GM20431 (cell line): Measurements from ENCODE around the gene RNU6-8.

Experiments
- in situ Hi-C: fragments of 300-500 bp; cut with MseI, MboI; formaldehyde crosslinking; loops from one replicate; pipeline ENCODE4 v1.15.0; 2020; ENCODE audit warnings: low sequenced_read_pairs; ENCODE audit not compliant: unreplicated experiment

RNU6-8 gene

DNA sequence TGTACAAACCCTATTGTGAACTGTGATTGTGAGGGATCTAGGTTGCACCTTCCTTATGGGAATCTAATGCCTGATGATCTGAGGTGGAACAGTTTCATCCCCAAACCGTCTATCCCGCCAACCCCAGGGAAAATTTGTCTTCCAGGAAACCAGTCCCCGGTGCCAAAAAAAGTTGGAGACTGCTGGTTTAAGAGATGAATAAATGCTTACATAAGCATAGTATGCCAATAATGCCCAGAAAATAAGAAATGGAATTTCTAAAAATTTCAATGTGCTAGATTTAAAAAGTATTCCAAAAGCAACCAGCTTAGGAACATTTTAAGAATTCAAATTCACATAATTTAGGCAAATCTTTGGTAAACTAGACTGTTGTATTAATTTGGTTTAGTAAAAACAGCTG, 5.4 kb upstream of the RNU6-8 start:
- in situ Hi-C loops = no loop called here

DNA sequence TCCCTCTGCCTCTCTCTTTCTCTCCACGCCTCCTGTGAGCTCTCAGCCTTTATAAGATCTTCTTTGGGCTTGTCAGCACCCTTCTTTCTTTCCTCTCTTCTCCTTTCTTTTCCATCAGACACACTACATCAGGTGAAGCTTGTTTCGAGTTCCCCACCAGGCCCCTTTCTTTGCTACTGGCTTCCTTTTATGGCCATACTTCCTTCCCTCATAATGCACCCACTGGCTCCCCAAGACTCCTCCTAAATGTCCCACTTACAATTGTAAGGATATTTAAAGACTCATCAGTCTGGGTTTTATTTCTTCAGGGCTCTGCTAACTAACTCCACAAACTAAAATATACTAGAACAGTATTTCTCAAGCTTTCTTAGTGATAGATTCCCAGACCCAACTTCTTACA, 3.5 kb upstream of the RNU6-8 start:
- in situ Hi-C loops = no loop called here

DNA sequence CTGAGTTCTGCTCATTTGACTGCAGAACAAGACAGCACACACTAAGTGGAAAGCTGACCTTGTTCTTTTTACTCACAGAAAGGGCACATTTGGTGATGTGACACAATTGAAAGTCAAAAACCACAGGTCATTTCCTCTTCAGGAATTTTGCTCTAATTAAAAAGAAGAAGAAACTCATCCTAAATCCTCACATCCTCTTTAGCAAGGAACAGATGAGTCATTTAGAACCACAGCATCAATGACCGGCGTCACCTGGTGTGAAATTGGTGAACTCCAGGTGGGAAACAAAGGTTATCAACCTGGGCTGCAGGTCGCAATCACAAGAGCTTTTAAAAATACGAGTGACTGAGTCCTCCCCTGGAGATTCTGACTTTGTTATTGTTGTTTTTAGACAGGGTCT, 2.9 kb upstream of the RNU6-8 start:
- in situ Hi-C loops = no loop called here

DNA sequence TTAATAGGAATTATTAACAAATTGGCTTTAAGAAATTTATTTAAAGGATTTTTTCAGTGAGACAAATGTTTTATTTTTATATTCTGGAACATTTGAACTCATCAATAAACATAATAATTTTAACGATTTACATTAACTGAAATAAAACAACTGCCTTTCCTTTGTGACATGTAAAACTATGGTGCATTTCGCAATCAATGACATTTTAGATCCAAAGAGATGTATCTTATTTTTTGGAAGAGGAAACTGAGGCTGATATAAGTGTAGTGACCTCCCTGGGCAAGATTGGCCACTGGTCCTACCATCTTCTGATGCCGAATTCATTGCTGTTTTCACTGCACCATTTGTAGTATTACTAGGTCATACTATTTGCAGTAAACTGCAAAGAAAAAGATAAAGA, 2.5 kb upstream of the RNU6-8 start:
- in situ Hi-C loops = no loop called here

DNA sequence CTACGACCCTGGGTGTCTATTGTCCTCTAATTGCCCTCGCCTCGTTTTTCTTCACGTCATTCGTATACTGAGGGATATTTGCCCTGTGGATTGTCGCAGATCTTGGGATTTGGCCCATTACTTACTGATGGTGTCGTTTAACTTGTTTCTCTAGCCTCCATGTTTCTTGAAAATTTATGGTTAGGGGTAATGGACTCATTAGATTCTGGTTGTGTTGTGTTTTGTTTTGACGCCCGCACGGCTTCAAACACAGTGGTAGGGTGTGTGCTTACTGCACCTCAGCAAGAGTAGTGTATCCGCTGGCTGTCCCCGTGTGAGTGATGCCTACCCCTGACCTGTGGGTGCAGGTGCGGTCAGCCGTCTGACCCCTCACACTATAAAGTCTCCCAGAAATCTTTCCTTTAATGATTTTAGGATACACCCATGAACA, 874 bp upstream of the RNU6-8 start:
- in situ Hi-C loops = no loop called here

DNA sequence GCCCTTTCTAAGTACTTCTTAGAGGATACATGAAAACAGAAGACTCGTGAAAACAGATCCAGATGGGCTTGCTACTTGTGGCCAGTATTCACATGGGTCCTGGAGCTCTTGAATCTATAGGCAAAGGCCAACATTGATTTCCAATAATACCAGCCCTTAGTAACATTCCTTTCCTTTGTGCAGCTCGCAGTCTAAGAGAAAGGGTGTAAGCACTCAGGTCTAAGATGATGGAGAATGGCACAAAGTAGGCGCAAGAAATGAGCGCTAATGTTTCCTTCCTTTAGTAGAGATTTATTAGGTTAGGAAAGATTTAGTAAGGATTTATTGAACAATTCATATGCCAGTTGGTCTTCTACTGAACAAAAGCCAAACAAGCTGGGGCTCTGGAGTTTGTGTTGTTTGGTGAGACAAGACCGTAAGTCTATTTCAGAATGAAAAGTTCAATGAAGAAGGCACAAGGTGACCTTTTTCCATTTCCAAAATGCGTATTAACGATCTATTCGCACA, 525 bp downstream of the RNU6-8 start:
- in situ Hi-C loops = no loop called here

DNA sequence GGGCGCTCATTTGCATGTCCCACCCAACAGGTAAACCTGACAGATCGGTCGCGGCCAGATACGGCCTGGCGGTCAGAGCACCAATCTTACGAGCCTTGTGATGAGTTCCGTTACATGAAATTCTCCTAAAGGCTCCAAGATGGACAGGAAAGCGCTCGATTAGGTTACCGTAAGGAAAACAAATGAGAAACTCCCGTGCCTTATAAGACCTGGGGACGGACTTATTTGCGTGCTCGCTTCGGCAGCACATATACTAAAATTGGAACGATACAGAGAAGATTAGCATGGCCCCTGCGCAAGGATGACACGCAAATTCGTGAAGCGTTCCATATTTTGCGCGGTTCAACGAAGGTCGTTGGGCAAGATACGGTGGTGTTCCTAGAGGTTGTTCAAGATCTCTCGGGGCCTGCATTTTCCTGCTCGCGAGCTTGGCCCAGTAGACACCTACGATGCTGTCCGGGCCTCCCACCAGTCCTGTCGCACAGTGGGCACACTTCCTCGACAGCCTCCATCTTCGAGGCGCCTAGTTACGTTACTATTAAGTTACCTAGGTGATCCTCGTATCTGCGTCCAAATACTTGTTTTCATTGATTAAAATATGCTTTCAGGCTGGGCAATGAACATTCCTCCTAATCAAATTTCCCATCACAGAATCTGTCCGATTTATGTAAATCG, 1.1 kb downstream of the RNU6-8 start, which contains the start of gene RNU6-7:
Gene RNU6-7 (plus strand): TSS at position 230 of the 675 bp plus-strand sequence.
- in situ Hi-C loops = no loop called here

DNA sequence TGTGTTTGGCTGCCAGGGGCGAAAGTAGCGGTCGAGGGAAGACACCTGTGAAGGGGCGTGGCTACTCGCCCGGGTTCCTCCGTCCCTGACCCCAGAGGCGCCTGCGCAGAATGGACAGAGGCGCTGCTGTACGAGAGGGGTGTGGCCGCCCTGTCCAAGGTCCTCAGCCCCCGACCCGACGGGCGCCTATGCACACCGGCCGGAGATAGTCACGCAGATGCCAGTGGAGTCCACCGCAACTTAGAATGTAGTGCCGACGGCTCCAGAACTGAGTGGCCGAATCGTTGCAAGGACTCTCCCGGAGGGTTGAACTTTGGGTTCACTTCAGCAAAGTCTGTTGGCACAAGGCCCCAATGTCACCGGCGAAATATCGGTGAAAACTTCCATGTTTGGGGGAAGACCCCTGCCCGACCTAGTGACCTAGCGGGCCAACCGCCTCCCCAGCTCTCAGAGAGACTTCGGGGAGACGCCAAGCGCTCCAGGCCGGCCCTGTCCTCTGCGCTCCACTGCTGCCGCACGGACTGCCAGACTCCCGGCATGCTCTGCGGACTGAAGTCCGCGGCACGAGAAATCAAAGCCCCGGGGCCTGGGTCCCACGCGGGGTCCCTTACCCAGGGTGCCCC, 1.8 kb downstream of the RNU6-8 start:
- in situ Hi-C loops = no loop called here

DNA sequence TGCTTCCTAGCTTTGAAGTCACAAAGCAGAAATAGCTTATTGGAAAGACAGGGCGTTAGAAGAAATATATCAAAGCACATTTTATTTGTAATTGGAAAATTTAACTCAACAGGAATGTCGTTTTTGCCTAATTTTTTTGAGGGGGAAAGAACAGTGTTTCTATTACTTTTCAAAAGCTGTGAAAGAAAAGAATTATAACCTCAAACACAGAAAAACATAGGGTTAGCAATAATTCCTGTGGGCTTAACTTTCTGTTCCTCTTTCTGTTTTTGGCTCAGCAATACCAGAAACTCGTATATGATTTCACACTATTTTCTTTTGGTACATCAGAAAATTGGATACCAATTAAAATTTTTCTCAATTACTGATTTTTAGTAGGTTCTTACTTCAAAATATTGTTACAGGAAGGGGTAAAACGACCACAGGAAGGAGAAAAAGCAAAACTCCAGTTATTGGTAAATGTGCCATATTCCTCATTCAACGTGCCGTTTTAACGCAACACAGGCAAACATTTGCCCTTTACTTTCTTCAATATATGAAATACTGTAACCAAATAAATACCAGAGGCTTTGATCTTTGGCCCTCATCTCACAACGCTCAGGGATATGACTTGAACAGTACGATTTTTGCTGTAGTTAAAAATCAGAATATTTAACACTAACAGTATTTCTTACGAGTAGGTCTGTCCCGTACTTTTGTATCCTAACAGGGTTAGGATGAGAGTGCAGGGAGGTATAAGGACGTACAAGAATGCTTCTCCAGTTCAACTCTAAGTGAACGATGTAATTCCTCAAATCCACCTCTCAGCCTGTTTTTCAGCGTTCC, 2.5 kb downstream of the RNU6-8 start:
- in situ Hi-C loops = no loop called here

DNA sequence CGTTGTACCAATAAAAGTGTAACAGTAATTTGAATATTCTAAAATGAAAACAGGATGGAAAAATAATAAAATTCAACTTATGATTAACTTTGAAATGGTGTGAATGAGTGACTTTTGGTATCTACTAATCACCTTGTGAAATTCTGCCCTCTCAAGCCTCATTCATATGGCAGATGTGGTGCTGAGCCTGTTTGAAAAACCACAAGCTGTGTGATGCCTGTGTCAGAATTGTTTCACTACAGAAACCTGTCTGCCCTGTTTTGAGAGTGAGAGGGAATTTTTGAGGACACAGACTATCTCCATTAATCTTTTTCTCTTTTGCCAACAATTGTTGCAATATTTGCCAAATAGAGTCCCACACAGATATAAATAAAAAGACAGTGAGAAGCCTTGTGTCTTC, 5.2 kb downstream of the RNU6-8 start:
- in situ Hi-C loops = no loop called here

DNA sequence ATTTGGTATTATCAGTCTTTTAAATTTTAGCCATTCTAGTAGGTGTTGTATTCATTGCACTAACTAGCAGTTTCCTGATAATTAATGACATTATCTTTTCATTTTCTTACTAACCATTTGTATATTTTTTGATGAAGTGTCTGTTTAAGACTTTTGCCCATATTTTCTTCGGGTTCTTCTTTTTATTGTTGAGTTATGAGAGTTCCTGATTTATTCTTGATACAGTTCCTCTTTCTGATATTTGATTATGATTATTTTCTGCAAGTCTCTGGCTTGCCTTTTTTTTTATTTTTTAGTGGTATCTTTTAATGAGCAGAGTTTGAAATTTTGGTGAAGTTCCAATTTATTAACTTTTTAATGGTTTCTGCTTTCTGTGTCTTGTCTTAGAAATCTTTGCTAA, 7.4 kb downstream of the RNU6-8 start:
- in situ Hi-C loops = no loop called here

DNA sequence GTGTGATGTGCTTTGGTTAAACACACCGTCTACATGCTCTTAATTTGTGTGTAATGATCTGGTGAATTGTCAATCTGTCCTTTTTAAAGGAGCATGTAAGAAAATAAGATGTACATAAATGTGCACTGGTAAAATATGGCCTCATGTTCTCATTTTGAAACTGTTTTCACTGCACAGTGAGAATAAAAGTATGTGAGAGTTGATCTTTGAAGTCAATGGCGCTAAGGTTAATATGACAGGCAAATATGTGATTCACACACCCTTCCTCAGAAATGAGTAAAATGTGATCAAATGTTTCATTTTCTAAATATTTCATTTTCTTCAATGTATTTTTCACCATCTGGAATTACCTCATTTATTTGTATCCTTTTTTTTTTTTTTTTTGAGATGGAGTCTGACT, 9.5 kb downstream of the RNU6-8 start:
- in situ Hi-C loops = no loop called here

DNA sequence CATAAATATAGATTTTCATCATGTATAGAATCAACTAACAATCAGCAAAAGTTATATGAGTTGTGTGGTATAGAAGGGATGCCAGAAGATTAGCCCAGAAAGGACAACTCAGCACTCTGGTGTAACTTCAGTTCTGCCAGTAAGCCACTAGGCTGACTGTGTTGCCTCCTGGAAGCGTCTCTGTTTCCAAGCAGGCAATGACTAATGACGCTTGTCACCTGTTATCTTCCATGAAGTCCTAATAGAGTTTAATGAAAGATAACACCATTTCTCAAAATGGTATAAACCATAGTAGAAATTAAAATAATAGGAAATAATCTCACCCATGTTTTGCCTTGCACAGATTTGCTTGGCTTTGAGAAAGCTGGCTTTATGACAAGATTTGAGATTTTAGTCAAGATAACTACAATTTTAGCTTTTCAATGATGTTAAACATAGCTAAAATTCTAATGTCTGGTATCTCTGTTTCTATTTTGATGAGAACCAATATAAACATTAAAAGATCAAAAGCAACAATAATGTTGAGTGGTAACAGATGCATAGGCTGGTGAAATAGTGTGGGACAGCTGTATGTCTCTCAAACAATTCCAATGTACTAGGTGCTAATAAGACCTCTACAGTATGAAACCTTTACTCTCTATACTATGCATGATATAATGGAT, 10.2 kb downstream of the RNU6-8 start:
- in situ Hi-C loops = no loop called here

DNA sequence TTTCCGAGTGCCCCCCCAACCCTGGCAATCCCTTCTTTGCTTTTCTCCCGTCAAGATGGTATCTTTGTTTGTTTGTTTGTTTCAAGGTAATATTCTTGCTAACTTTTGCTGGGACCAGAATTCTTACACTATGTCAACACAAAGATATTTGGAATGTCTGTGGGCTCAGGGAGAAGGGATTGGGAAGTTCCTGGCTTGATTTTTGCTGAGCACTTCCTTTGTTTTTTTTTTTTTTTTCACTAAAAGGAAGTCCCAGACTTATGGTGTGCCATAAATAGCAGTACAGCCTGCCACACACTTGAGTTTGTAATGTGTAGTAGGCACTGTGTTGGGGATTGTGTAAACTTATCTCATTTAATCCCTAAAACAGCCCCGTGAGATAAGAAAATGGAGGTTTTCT, 12.4 kb downstream of the RNU6-8 start:
- in situ Hi-C loops = no loop called here

DNA sequence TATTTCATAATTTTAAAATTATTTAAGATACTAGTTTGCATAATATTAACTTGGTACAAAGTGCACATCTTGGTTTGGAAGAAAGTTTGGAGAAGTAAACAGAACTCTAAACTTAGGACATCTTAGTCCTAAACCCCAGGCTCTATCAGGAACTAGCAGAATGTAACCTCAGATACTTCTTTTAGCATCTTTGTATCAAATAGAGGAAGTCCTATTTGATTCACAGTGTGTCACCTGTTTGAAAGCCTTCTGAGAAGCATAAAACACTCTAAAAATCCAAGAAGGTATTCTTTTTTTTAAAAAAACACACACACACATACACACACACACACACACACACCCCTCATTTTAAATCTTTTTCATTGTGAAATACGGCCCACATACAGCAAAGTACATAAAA, 13.3 kb downstream of the RNU6-8 start:
- in situ Hi-C loops = no loop called here

DNA sequence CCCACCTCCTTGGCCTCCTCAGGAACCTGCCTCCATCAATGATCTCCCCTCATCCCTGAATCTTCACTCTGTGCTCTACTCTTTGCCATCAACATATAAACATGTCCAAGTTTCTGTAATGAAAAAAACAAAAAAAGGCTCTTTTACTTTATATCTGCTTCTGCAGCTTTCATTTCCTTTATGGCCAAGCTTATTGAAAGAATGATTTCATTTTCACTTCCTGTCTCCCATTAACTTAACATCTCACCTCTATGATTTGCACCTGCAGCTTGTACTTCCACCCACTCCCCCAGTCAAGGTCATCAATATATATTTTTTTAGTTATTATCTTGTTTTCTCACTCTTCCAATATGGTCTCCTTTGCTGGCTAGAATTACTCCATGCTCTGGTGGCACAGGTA, 16.8 kb downstream of the RNU6-8 start:
- in situ Hi-C loops = no loop called here

DNA sequence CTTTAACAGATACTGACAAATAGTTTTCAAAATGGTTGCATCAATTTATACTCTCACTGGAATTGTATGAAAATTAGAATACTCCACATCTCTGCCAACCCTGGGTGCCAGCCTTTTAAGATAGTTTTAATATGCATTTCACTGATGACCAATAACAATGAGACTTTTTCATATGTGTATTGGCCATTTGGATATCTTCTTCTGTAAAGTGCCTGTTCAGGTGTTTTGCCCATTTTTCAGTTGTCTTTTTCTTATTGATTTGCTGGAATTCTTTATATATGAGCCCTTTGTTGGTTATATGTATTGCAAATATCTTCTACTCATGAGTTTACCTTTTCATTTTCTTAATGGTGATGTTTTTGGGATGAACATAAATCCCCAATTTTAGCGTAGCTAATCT, 18.0 kb downstream of the RNU6-8 start:
- in situ Hi-C loops = no loop called here

DNA sequence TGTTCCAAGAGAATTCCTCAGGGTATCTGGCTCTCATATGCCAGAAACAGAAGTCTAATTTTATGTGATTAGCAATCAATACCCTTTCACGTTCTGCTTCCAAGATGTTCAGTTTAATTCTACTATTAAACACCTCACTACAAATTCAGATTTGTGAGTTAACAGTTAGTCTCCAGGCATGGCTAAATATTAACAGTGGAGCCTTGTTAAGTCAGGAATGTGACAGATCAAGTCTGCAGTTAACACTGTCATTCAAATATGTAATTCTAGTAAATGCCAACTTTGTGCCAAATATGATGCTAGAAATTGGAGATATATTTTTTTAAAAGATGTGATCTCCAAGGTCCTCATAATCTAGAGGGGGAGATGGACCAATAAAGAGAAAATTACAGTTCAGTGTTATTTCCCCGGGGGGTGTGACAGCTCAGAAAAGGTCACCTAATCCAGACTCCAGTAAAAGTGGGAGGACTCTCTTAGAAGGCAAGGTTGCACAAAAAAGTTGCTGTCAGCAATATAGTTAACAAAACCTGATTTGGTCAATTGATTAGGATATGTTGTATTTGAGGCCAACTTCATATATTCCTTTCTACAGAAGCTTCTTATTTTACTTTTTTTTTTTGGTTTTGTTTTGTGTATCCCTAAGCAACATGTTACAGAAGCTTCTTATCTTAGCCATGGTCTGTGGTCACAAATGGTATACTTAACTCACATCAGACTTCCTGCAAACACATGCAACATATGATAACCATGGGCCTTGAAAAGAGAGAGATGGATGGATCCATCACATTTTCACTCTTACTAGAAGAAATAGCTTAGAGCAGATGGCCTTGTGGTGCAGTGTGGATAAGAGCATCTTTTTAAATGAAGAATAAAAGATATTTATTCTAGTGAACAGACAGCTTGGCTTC, 19.7 kb downstream of the RNU6-8 start:
- in situ Hi-C loops = no loop called here

DNA sequence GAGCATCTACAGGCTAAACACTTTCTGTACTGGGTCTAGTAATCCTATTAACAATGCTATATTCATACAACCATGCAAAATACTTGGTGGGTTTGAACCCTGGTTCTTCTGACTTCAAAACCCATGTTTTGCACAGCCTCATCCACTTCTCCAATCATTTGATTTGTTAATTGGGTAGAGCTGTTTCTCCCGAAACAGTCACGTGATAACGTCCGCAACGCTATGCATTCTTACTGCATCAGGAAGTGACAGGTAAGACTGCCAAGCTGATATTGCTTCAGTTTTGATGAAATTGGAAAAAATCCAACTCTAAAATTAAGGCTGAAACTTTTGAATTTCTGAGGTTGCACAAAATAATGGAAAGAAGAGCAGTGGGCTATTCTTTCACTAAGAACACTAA, 31.6 kb downstream of the RNU6-8 start:
- in situ Hi-C loops = no loop called here

DNA sequence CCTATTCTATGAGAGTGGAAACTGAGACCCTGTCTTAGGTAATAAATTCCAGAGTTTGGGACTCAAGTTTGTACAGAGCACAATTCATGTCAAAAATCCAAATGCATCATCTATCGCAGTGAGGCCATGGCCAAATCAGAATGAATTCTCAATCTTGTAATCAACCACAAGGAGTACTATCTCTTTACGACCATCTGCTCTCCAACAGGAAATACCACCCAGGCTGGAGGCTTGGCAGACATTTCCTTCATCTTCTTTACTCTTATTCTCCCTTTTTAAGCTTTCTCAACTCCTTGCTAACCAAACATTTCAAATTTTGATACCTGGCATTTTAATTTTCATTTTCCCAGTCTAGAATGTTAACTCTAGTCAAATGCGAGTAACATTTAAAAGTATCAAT, 33.9 kb downstream of the RNU6-8 start:
- in situ Hi-C loops = no loop called here
